Endothelial cell of umbilical vein (primary cell): ENCODE data around the gene CABP5. TPM values are rescaled to one million over a fixed set of nuclear protein-coding genes. Genes with fewer than 3 reads are reported as not detected.
A peak's percentile ranks its signal among the peaks of the same experiment; 100 is the strongest.

Experiments
- BruUV-seq: library from RNA; stranded (reverse); fragments of 400-500 nt; replicated peaks from 2 replicates; lab custom pipeline; 2021; lab: Mats Ljungman, UMichigan
- CTCF ChIA-PET: fragments of 300-600, 350-600 bp; sonication (Branson Sonifier 250); formaldehyde crosslinking; loops from one replicate; lab custom pipeline; 2021; ENCODE audit warnings: antibody characterized with exemption, inconsistent platforms; lab: Charles Lee
- POLR2A ChIA-PET: fragments of 300-600, 350-600 bp; sonication (Branson Sonifier 250); formaldehyde crosslinking; loops from one replicate; lab custom pipeline; 2021; ENCODE audit warnings: antibody characterized with exemption, inconsistent platforms; lab: Charles Lee
- DNase-seq: peaks from one replicate; pipeline ENCODE4 v3.0.0-alpha.2; 2011; ENCODE audit warnings: low read depth, low spot score
- FAIRE-seq: peaks from 2 replicates; lab custom pipeline; 2011; peaks lifted over from hg19 to GRCh38; lab: Jason Lieb, UNC
- H2AFZ ChIP-seq: 2 replicates; pipeline ENCODE4 v1.6.0; 2012; ENCODE audit warnings: low read depth, low read length, control low read depth, inconsistent platforms
- H3K27ac ChIP-seq: 2 replicates; pipeline ENCODE4 v1.5.1; 2011; ENCODE audit warnings: low read depth, mild to moderate bottlenecking, control low read depth, low read length, moderate library complexity; ENCODE audit not compliant: insufficient read depth
- H3K27me3 ChIP-seq, 2 experiments: 2 replicates each; pipeline versions ENCODE4 v1.6.0 to v1.6.1; 2011; ENCODE audit warnings: low read length in 2 of 2, mixed read lengths in 1 of 2; ENCODE audit not compliant: control insufficient read depth in 2 of 2, insufficient read depth in 2 of 2
- H3K36me3 ChIP-seq, 2 experiments: 2 replicates in 1 of 2; 3 replicates in 1 of 2; pipeline ENCODE4 v1.5.1; 2011; ENCODE audit warnings: low read length in 2 of 2, mild to moderate bottlenecking in 1 of 2, moderate library complexity in 1 of 2; ENCODE audit not compliant: control insufficient read depth in 2 of 2, insufficient read depth in 2 of 2; ENCODE audit errors: extremely low read depth in 1 of 2
- H3K4me1 ChIP-seq: 3 replicates; pipeline ENCODE4 v1.5.1; 2011; ENCODE audit warnings: mild to moderate bottlenecking, low read length; ENCODE audit not compliant: control insufficient read depth, insufficient read depth; ENCODE audit errors: extremely low read depth
- H3K4me2 ChIP-seq: 2 replicates; pipeline ENCODE4 v1.6.1; 2011; ENCODE audit warnings: low read length, control low read depth, mixed read lengths; ENCODE audit not compliant: insufficient read depth
- H3K4me3 ChIP-seq, 3 experiments: fragments of 200-600 bp in 1 of 3; sonication (generic), shearing (Covaris generic) in 1 of 3; replicated peaks in 1 of 3; 2 replicates each; pipeline ENCODE4 v1.5.1; 2011 to 2016; ENCODE audit warnings: control low read depth in 3 of 3, low read length in 3 of 3, mild to moderate bottlenecking in 2 of 3, inconsistent platforms in 1 of 3, low read depth in 1 of 3, moderate library complexity in 1 of 3; ENCODE audit not compliant: insufficient read depth in 1 of 3
- H3K79me2 ChIP-seq: 2 replicates; pipeline ENCODE4 v1.6.0; 2012; ENCODE audit warnings: low read length, inconsistent platforms; ENCODE audit not compliant: control insufficient read depth, insufficient read depth
- H3K9ac ChIP-seq: replicated peaks from 2 replicates; pipeline ENCODE3; 2011; ENCODE audit warnings: low read length, control low read depth; ENCODE audit not compliant: insufficient read depth; ENCODE audit errors: extremely low read depth
- H3K9me1 ChIP-seq: replicated peaks from 3 replicates; pipeline ENCODE4 v1.6.0; 2011; ENCODE audit warnings: mild to moderate bottlenecking, low read length; ENCODE audit not compliant: control insufficient read depth, insufficient read depth; ENCODE audit errors: extremely low read depth
- H3K9me3 ChIP-seq: replicated peaks from 2 replicates; pipeline ENCODE4 v1.5.1; 2012; ENCODE audit warnings: low read length, inconsistent platforms; ENCODE audit not compliant: control insufficient read depth, insufficient read depth
- H4K20me1 ChIP-seq: replicated peaks from 2 replicates; pipeline ENCODE3; 2011; ENCODE audit warnings: mild to moderate bottlenecking, low read length; ENCODE audit not compliant: control insufficient read depth, insufficient read depth; ENCODE audit errors: extremely low read depth
- EZH2 ChIP-seq: IDR thresholded peaks from 2 replicates; pipeline ENCODE4 v1.6.1; 2012; ENCODE audit warnings: borderline replicate concordance, low read depth, mild to moderate bottlenecking, moderate library complexity, low read length, inconsistent platforms; ENCODE audit not compliant: severe bottlenecking
- FOS ChIP-seq: IDR thresholded peaks from 2 replicates; pipeline ENCODE4 v1.6.1; 2011; ENCODE audit warnings: mild to moderate bottlenecking, low read length, moderate library complexity, borderline replicate concordance; ENCODE audit not compliant: insufficient read depth
- GATA2 ChIP-seq: IDR thresholded peaks from 2 replicates; pipeline ENCODE4 v1.7.0; 2011; ENCODE audit warnings: low read depth, mild to moderate bottlenecking, moderate library complexity, mixed read lengths, low read length; ENCODE audit not compliant: insufficient read length, insufficient read depth
- JUN ChIP-seq: IDR thresholded peaks from 2 replicates; pipeline ENCODE4 v1.6.1; 2011; ENCODE audit warnings: borderline replicate concordance, low read depth; ENCODE audit not compliant: insufficient read length, insufficient read depth
- MYC ChIP-seq: IDR thresholded peaks from one replicate; pipeline ENCODE4 v1.6.1; 2011; ENCODE audit warnings: mild to moderate bottlenecking, low read depth, low read length
- POLR2A ChIP-seq: IDR thresholded peaks from 2 replicates; pipeline ENCODE4 v1.6.1; 2012; ENCODE audit warnings: low read depth, mild to moderate bottlenecking, control low read depth, low read length
- POLR2AphosphoS5 ChIP-seq: IDR thresholded peaks from 2 replicates; pipeline ENCODE4 v1.6.1; 2012; ENCODE audit warnings: low read depth, mild to moderate bottlenecking, control low read depth, low read length, moderate library complexity; ENCODE audit not compliant: insufficient read depth
- dilution Hi-C: fragments of 300-500 bp; cut with MboI; formaldehyde crosslinking; loops from one replicate; pipeline ENCODE4 v1.15.0; 2019; ENCODE audit warnings: low sequenced_read_pairs; ENCODE audit not compliant: extremely low pct_ligation_motif_present
- intact Hi-C: fragments of 100-400 bp; cut with micrococcal nuclease; formaldehyde crosslinking; loops from one replicate; pipeline ENCODE4 v1.10.0; 2022
- polyA plus RNA-seq, 4 experiments: library from polyadenylated mRNA; depleted of rRNA in 3 of 4; stranded (reverse) in 3 of 4; unstranded in 1 of 4; fragments of >200 nt; gene quantifications; 2 replicates each; pipeline versions ENCODE4 v1.2.1 to v1.2.3, GENCODE V29; 2011 to 2012; ENCODE audit warnings: missing spikeins in 1 of 4
- total RNA-seq: library from RNA; stranded (reverse); gene quantifications from 2 replicates; pipeline ENCODE4 v1.2.3, GENCODE V29; 2021
- TF ChIP-seq, protein P1 (sequence below), 2 donors: IDR thresholded peaks; 1 replicate in 1 of 2; 2 replicates in 1 of 2; pipeline ENCODE4 v1.5.1; 2011; ENCODE audit warnings: low read length in 2 of 2, mild to moderate bottlenecking in 2 of 2, moderate library complexity in 2 of 2, control low read depth in 1 of 2, inconsistent platforms in 1 of 2, low read depth in 1 of 2; ENCODE audit not compliant: insufficient read depth in 1 of 2; ENCODE audit errors: extremely low read depth in 1 of 2
- TF ChIP-seq, protein P2 (sequence below): IDR thresholded peaks from 2 replicates; pipeline ENCODE4 v1.6.1; 2011; ENCODE audit not compliant: insufficient read depth, insufficient read length

Gene CABP5
- total and polyA plus RNA-seq, 2 donors (not counting 3 experiments of a cell fraction or from before 2014, with no cell fraction given): not detected

DNA sequence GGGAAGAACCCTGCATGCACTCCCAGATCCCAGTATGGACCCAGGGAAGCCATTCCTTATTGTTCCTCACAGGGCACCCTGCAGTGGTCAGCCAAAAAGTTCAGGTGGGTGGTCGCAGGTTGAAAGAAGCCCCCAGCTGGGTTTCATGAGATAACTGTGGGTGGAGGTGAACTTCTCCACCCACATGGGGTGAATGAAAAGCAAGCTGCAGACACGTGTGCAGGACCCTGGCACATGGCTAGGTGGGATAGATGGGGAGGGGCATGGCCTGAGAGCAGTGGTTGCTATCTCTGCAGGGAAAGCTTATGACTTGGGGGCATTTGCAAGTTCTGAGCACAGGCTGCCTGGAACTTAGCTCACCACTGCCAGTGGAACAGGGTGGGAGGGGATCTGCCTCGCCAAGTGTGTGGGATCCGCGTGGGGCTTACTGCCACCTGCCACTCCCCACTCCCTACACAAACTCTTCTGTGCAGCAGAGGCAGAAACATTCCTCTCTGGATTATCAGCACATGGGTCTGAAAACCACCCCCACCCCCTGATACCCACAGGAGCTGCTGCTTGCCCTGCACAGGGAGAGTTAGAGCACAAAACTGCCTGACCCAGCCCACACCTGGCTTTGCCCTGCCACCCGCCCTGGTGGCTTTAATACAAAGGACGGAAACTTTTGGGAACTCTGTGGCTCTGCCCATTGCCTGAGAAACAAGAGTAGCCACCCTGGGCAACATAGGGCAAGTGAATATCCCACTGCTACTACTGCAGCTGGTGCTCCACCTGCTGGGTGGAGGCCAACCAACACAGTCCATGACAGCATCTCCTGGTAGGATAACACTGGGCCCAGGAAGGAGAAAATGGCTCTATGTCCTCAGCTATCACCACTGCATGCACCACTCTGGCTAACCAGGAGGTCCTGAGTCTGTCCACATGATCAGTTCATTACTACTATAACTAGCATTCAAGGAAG, 42.3 kb upstream of the CABP5 start:
- H3K27me3 ChIP-seq: no peaks in the 10 kb centered on the region
- CTCF ChIA-PET: no interaction called here
- FAIRE-seq: no peak
- no peak overlapping the region for H3K4me3 ChIP-seq
- dilution Hi-C loops: no loop called here
- TF ChIP-seq, protein P1, sequence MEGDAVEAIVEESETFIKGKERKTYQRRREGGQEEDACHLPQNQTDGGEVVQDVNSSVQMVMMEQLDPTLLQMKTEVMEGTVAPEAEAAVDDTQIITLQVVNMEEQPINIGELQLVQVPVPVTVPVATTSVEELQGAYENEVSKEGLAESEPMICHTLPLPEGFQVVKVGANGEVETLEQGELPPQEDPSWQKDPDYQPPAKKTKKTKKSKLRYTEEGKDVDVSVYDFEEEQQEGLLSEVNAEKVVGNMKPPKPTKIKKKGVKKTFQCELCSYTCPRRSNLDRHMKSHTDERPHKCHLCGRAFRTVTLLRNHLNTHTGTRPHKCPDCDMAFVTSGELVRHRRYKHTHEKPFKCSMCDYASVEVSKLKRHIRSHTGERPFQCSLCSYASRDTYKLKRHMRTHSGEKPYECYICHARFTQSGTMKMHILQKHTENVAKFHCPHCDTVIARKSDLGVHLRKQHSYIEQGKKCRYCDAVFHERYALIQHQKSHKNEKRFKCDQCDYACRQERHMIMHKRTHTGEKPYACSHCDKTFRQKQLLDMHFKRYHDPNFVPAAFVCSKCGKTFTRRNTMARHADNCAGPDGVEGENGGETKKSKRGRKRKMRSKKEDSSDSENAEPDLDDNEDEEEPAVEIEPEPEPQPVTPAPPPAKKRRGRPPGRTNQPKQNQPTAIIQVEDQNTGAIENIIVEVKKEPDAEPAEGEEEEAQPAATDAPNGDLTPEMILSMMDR (IDR thresholded peaks at IDR 0.05; ENCODE audit: extremely low read depth in 1 of 2, insufficient read depth in 1 of 2, low read depth in 1 of 2, low read length in 2 of 2): peak in 1 of 2 donors; percentile 2
- no peak for TF ChIP-seq POLR2A
- no peak overlapping the region for H3K27ac ChIP-seq
- peaks cover 5% of the 10 kb centered on the region for H3K4me1 ChIP-seq
- intact Hi-C loops: no loop called here
- H4K20me1 ChIP-seq: no peaks in the 10 kb centered on the region
- no peaks in the 10 kb centered on the region for H3K36me3 ChIP-seq
- POLR2A ChIA-PET: no interaction called here
- H2AFZ ChIP-seq: no peak overlapping the region
- H3K9ac ChIP-seq: no peak overlapping the region
- H3K9me1 ChIP-seq: no peaks in the 10 kb centered on the region
- DNase-seq: no peak
- H3K79me2 ChIP-seq: no peaks in the 10 kb centered on the region
- no peaks in the 10 kb centered on the region for H3K9me3 ChIP-seq
- no peak overlapping the region for H3K4me2 ChIP-seq
- BruUV-seq: no TSS peak

DNA sequence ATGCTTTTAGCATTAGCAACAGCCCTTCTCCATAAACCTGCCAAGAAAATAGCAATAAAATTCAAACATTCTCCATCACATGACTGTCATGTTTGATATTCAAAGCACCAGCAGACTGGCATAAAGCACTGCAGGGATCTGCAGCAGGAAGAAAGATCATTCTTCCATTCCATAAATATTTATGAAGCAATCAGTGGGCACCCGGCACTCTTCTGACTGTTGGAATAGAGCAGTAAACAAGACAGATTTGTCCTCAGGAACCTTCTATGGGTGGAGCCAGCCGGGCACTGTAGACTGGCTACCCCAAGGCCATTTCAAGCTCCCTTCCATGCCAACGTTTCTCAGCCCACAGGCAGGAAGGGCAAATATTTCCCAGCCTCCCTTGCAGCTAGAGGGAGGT, 41.2 kb upstream of the CABP5 start:
- FAIRE-seq: no peak
- POLR2A ChIA-PET: no interaction called here
- no TSS peak for BruUV-seq

More for the DNA sequence above, 41.2 kb upstream of the CABP5 start:
- Histone ChIP-seq H3K9ac (no peak overlapping the region), H3K36me3 (no peaks in the 10 kb centered on the region), H3K27me3 (no peaks in the 10 kb centered on the region), H2AFZ (no peak overlapping the region), H4K20me1 (no peaks in the 10 kb centered on the region), H3K4me3 (no peak overlapping the region), H3K4me2 (no peak overlapping the region), H3K9me3 (no peaks in the 10 kb centered on the region), H3K27ac (no peak overlapping the region), H3K79me2 (no peaks in the 10 kb centered on the region), H3K9me1 (no peaks in the 10 kb centered on the region), H3K4me1 (peaks cover 5% of the 10 kb centered on the region)
- intact Hi-C loops: no loop called here
- dilution Hi-C loops: no loop called here
- no peak for DNase-seq
- TF ChIP-seq POLR2AphosphoS5: no peak
- TF ChIP-seq JUN: no peak
- no peak for TF ChIP-seq GATA2
- no peak for TF ChIP-seq EZH2
- no peak for TF ChIP-seq MYC
- TF ChIP-seq POLR2A: no peak
- TF ChIP-seq FOS: no peak
- TF ChIP-seq, protein P2, sequence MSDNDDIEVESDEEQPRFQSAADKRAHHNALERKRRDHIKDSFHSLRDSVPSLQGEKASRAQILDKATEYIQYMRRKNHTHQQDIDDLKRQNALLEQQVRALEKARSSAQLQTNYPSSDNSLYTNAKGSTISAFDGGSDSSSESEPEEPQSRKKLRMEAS: no peak
- TF ChIP-seq, protein P1 (IDR thresholded peaks at IDR 0.05; ENCODE audit: extremely low read depth in 1 of 2, insufficient read depth in 1 of 2, low read depth in 1 of 2, low read length in 2 of 2): no peak
- CTCF ChIA-PET: no interaction called here
